ENCODE data around the gene UBAP2L. TPM values are rescaled to one million over a fixed set of nuclear protein-coding genes. Genes with fewer than 3 reads are reported as not detected.

UBAP2L gene
- total RNA-seq, 4 donors from 2014 or later = 57.8 to 102 (median 88.8) TPM

DNA sequence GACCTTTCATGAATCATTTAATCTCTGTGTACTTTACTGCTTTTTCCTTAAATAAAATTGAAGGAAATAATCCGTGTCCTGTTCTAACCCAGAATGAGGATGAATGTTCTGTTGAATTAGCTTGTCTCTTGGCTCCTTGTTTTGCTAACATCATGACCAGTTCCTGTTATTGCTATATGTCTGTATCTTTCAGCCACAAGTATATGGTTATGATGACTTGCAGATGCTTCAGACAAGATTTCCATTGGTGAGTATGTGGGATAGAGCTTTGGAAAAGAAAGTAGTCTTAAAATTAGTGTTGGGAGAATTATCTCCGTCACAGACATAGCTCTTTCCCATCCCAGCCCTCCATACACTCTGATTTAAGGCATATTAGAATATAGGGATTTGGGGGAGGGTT, 38.0 kb downstream of the UBAP2L start:
- peaks cover 99 to 100% of the 10 kb centered on the region in 2 donors for H3K36me3 ChIP-seq
- no peaks in the 10 kb centered on the region for H3K27me3 ChIP-seq

DNA sequence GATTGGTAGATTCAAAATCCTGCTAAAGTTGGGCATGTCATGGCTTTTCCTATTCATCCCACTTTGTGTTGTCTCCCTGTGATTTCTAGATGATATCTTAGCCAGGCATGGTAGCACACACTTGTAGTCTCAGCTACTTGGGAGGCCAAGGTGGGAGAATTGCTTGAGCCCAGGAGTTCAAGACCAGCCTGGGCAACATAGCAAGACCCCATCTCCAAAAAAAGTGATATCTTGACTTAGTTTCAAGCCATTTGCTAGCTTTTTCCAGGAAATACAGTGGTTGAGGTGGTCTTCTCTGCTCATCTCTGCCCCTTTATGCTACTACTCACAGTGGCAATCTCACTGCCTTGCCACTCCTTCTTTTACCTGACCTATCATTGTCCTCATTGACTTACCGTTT, 39.4 kb downstream of the UBAP2L start:
- no peak overlapping the region for H3K4me3 ChIP-seq (replicated peaks in 1 of 3)
- intact Hi-C loops (cut with DNase I) = no loop called here
- no peak for DNase-seq
- H3K4me1 ChIP-seq = no peaks in the 10 kb centered on the region
- no peak overlapping the region for H3K27ac ChIP-seq
- TF ChIP-seq, protein P1, sequence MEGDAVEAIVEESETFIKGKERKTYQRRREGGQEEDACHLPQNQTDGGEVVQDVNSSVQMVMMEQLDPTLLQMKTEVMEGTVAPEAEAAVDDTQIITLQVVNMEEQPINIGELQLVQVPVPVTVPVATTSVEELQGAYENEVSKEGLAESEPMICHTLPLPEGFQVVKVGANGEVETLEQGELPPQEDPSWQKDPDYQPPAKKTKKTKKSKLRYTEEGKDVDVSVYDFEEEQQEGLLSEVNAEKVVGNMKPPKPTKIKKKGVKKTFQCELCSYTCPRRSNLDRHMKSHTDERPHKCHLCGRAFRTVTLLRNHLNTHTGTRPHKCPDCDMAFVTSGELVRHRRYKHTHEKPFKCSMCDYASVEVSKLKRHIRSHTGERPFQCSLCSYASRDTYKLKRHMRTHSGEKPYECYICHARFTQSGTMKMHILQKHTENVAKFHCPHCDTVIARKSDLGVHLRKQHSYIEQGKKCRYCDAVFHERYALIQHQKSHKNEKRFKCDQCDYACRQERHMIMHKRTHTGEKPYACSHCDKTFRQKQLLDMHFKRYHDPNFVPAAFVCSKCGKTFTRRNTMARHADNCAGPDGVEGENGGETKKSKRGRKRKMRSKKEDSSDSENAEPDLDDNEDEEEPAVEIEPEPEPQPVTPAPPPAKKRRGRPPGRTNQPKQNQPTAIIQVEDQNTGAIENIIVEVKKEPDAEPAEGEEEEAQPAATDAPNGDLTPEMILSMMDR (IDR thresholded peaks at IDR 0.05) = no peak
- TF ChIP-seq POLR2A (IDR thresholded peaks at IDR 0.05) = no peak
- 74 to 85% methylated on average over 1 of the region's 1 CpG for WGBS, 2 donors
- peaks cover 92 to 94% of the 10 kb centered on the region in 2 donors for H3K36me3 ChIP-seq
- no peaks in the 10 kb centered on the region for H3K27me3 ChIP-seq
- no peaks in the 10 kb centered on the region for H3K9me3 ChIP-seq

More for the DNA sequence above, 38.0 kb downstream of the UBAP2L start:
- no peak overlapping the region for H3K27ac ChIP-seq
- DNase-seq = no peak
- H3K4me1 ChIP-seq = no peaks in the 10 kb centered on the region
- intact Hi-C loops (cut with DNase I) = no loop called here
- no peaks in the 10 kb centered on the region for H3K9me3 ChIP-seq
- H3K4me3 ChIP-seq (replicated peaks in 1 of 3) = no peak overlapping the region
- TF ChIP-seq POLR2A (IDR thresholded peaks at IDR 0.05) = no peak
- TF ChIP-seq, protein P1 (IDR thresholded peaks at IDR 0.05) = no peak
- 92 to 93% methylated on average over 2 of the region's 2 CpGs for WGBS, 2 donors

DNA sequence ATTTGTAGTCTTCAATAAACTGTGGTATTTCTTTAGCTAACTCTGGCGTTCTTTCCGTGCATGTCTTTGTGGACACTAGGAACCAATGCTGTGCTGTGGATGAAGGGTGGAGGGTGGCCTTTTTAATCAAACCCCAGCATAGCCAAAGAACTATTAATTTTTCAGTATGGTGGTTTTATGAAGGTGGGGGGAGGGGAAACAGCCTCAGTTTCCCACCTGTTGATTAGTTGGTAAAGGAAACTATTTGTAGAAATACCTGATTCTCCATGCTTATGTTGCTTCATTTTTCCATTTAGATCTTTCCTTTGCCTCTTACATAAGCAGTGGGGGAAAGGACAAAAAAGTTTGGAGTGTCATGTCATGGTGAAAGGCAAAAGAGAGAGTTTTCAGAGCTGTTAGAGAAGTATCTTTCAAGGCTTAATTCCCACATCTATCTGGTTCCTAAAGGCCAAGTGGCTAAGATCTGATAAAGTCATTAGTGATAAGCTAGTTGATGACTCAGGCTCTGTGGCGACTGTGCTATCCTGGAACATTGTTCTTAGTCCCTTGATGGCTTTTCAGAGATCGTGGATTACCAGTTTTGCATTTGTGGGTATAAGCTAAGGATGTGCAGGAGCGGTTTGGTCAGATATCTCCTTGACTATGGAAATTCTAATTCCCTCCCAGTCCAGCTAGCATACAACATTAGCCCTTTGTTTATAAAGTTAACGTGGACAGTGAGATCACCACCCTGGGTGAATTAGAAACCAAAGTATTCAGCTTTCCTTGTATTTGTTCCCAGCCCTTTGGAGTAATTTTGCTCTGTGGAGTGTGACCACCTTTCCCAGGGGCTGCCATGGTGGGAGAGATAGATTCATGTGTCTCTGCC, 42.9 kb downstream of the UBAP2L start:
- peaks cover 63 to 68% of the 10 kb centered on the region in 2 donors for H3K36me3 ChIP-seq

DNA sequence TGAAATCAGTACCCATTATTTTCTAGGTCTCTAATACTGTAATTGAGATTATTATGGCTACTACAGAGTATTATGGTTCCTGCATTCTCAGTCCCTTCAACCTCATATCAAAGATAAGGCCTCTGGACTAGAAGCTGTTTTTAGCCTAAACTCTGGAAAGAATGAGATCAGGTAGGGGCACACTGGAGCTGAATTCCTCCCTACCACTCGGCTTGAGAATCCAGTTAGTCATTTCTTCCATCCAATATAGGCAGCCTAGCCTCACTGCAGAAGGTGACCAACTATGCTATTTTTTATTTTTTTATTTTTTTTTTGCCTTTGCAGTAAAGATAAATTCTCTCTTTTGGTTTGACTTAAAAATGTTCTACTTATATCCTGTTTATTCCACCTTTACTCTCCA, 43.7 kb downstream of the UBAP2L start:
- TF ChIP-seq, protein P1 (IDR thresholded peaks at IDR 0.05) = no peak
- no peak for TF ChIP-seq POLR2A (IDR thresholded peaks at IDR 0.05)
- no peak overlapping the region for H3K27ac ChIP-seq
- H3K4me3 ChIP-seq (replicated peaks in 1 of 3) = no peak overlapping the region
- no peak for DNase-seq
- H3K27me3 ChIP-seq = no peaks in the 10 kb centered on the region
- intact Hi-C loops (cut with DNase I) = no loop called here
- WGBS, 2 donors = 72 to 73% methylated on average over 1 of the region's 1 CpG
- no peaks in the 10 kb centered on the region for H3K9me3 ChIP-seq
- H3K4me1 ChIP-seq = no peaks in the 10 kb centered on the region
- H3K36me3 ChIP-seq = peaks cover 63 to 68% of the 10 kb centered on the region in 2 donors

More for the DNA sequence above, 42.9 kb downstream of the UBAP2L start:
- 70 to 86% methylated on average over 6 of the region's 6 CpGs for WGBS, 2 donors
- no peak for DNase-seq
- H3K9me3 ChIP-seq = no peaks in the 10 kb centered on the region
- TF ChIP-seq, protein P1 (IDR thresholded peaks at IDR 0.05) = no peak
- TF ChIP-seq POLR2A (IDR thresholded peaks at IDR 0.05) = no peak
- H3K4me1 ChIP-seq = no peaks in the 10 kb centered on the region
- intact Hi-C loops (cut with DNase I) = no loop called here
- H3K27me3 ChIP-seq = no peaks in the 10 kb centered on the region
- H3K27ac ChIP-seq = no peak overlapping the region
- H3K4me3 ChIP-seq (replicated peaks in 1 of 3) = no peak overlapping the region

DNA sequence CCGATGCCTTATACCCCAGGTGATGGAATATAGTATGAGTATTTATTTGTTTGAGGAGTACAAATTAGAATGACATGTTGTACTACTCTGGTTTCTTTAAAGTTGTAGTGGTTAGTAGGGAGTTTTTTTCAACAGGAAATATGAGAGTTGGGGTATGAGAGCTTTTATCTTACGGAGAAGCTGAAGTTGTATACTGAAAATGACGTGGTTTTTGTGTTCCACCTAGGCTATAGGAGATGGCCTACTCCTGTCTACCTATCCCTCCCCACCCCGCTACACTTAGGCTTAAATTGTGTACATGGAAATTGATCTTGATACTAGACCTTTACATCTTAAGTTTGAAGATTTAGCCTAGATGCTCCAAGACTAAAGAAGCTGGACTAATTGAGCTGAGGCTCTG, 44.8 kb downstream of the UBAP2L start:
- TF ChIP-seq, protein P1 (IDR thresholded peaks at IDR 0.05) = no peak
- TF ChIP-seq POLR2A (IDR thresholded peaks at IDR 0.05) = no peak
- intact Hi-C loops (cut with DNase I) = no loop called here
- DNase-seq = no peak
- Histone ChIP-seq H3K27ac (no peak overlapping the region), H3K4me3 (replicated peaks in 1 of 3) (no peak overlapping the region), H3K9me3 (no peaks in the 10 kb centered on the region), H3K27me3 (no peaks in the 10 kb centered on the region), H3K36me3 (peaks cover 59 to 67% of the 10 kb centered on the region in 2 donors), H3K4me1 (no peaks in the 10 kb centered on the region)
- 80 to 86% methylated on average over 4 of the region's 4 CpGs for WGBS, 2 donors

All from thyroid gland (tissue), 4 donors.